ENCODE measurements around the gene DSCAML1. TPM values are rescaled to one million over a fixed set of nuclear protein-coding genes. Genes with fewer than 3 reads are reported as not detected.

Gene DSCAML1
- total RNA-seq, 6 experiments from 2014 or later = not detected

DNA sequence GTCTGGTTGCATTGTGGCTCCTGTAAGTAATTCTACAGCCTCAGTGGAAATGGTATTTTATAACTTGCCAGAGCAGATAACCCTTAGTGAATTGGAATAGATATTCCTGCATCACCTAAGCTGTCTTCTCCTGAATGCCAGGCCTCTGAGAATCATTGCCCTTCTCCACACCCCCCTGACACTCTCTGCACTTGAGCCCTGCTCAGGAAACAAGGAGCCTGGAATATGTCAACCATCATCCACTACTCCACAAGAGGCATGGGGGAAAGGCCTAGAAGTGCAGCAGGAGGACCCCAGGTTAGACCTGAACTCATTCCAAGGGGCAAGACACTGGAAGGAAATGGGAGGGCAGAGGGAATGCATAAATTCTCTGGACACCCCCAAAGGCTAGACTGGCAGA, 72.4 kb downstream of the DSCAML1 start:
- no peaks in the 10 kb centered on the region for H3K4me1 Mint-ChIP-seq (ENCODE audit: low read depth)
- peaks cover 21% of the 10 kb centered on the region for H3K27me3 Mint-ChIP-seq (ENCODE audit: insufficient read depth)
- H3K4me3 Mint-ChIP-seq = no peak overlapping the region
- TF ChIP-seq, protein P1, sequence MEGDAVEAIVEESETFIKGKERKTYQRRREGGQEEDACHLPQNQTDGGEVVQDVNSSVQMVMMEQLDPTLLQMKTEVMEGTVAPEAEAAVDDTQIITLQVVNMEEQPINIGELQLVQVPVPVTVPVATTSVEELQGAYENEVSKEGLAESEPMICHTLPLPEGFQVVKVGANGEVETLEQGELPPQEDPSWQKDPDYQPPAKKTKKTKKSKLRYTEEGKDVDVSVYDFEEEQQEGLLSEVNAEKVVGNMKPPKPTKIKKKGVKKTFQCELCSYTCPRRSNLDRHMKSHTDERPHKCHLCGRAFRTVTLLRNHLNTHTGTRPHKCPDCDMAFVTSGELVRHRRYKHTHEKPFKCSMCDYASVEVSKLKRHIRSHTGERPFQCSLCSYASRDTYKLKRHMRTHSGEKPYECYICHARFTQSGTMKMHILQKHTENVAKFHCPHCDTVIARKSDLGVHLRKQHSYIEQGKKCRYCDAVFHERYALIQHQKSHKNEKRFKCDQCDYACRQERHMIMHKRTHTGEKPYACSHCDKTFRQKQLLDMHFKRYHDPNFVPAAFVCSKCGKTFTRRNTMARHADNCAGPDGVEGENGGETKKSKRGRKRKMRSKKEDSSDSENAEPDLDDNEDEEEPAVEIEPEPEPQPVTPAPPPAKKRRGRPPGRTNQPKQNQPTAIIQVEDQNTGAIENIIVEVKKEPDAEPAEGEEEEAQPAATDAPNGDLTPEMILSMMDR (IDR thresholded peaks at IDR 0.05) = no peak
- H3K9me3 Mint-ChIP-seq = no peaks in the 10 kb centered on the region
- no peak overlapping the region for H3K27ac Mint-ChIP-seq
- DNase-seq = no peak
- no peaks in the 10 kb centered on the region for H3K36me3 Mint-ChIP-seq (ENCODE audit: low read depth)

GRCh38 chr11:117724104-117724503, 72.9 kb downstream of the DSCAML1 start:
- Mint-ChIP-seq H3K27me3 (ENCODE audit: insufficient read depth) (peaks cover 21% of the 10 kb centered on the region), H3K4me1 (ENCODE audit: low read depth) (no peaks in the 10 kb centered on the region), H3K4me3 (no peak overlapping the region), H3K9me3 (no peaks in the 10 kb centered on the region), H3K27ac (no peak overlapping the region), H3K36me3 (ENCODE audit: low read depth) (no peaks in the 10 kb centered on the region)
- no peak for DNase-seq
- TF ChIP-seq, protein P1 (IDR thresholded peaks at IDR 0.05) = no peak

DNA sequence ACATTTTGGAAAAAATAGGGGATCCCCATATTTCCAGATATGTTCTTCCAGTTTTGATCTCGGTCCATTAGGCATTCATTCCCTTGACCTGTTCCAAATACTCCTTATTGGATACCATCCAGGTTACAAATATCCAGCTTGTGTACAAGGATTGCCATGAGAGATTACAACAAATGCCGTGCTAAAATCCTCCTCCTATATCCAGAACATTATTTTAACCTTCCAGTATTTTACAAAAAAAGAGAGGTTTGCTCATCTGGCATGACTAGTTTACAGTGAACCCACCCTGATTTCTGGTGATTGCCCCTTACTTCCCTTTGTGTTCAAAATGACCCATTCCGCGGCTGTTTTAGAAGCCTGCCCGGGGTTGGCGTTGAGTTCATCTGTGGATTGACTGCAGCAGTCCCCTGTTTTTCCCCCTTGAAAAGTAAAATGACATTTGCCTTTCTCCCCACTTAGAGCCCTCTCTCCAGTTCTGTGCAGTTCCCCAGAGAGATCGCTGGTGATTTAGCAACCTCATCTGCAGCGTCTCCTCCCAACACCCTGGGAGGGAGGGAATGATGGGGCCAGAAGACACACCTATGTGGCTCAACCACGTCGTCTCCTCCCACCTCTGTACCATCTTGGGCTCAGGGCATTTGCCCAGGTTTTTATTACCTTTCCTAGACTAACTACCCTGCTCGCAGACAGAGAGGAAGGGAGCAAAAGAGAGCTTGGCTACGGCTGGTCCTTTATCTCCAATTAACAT, 73.6 kb downstream of the DSCAML1 start:
- Mint-ChIP-seq H3K27me3 (ENCODE audit: insufficient read depth) (peaks cover 25% of the 10 kb centered on the region), H3K36me3 (ENCODE audit: low read depth) (no peaks in the 10 kb centered on the region), H3K9me3 (no peaks in the 10 kb centered on the region), H3K27ac (no peak overlapping the region), H3K4me3 (no peak overlapping the region), H3K4me1 (ENCODE audit: low read depth) (no peaks in the 10 kb centered on the region)
- no peak for DNase-seq
- TF ChIP-seq, protein P1 (IDR thresholded peaks at IDR 0.05) = no peak

DNA sequence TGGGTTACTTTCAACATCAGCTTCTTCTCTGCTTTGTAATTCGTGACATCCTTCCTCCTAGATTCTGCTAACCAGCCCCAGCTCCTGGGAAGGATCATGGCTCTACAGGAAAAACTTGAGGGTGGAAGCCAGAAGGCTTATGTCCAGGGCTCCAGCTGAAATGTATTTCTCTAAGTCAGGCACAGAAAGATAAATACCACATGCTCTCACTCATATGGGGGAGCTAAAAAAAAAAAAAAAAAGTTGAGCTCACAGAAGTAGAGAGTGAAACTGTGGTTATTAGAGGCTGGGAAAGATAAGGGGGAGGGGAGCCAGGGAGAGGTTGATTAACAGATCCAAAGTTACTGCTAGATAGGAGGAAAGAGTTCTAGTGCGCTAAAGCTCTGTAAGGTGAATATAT, 74.9 kb downstream of the DSCAML1 start:
- Mint-ChIP-seq H3K4me1 (ENCODE audit: low read depth) (no peaks in the 10 kb centered on the region), H3K27ac (no peak overlapping the region), H3K27me3 (ENCODE audit: insufficient read depth) (peaks cover 31% of the 10 kb centered on the region), H3K36me3 (ENCODE audit: low read depth) (no peaks in the 10 kb centered on the region), H3K9me3 (no peaks in the 10 kb centered on the region), H3K4me3 (no peak overlapping the region)
- no peak for DNase-seq
- TF ChIP-seq, protein P1 (IDR thresholded peaks at IDR 0.05) = no peak

DNA sequence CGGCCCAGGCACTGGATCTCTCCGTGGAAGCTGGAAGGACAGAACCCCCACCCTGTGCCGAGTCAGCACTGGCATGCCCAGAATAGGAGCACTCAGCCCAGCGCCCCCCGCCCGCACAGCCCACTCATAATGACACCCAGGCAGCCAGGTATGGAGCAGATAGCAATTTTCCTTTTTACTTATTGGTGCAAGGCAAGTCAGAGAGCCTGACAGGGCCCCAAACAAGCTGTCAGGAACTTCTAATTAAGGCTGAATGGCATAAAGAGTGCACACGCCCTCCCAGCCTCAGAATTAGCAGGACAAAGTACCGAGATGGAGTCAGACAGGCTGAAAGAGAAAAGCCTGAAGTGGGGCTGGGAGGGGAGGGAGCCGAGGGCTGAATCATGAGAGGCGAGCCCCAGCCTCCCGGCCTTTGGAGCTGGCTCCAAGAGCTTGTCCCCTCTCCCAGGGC, 76.9 kb downstream of the DSCAML1 start:
- no peaks in the 10 kb centered on the region for H3K36me3 Mint-ChIP-seq (ENCODE audit: low read depth)
- H3K4me3 Mint-ChIP-seq = no peak overlapping the region
- H3K27ac Mint-ChIP-seq = no peak overlapping the region
- H3K4me1 Mint-ChIP-seq (ENCODE audit: low read depth) = no peaks in the 10 kb centered on the region
- H3K9me3 Mint-ChIP-seq = no peaks in the 10 kb centered on the region
- DNase-seq = no peak
- TF ChIP-seq, protein P1 (IDR thresholded peaks at IDR 0.05) = no peak
- H3K27me3 Mint-ChIP-seq (ENCODE audit: insufficient read depth) = peaks cover 39% of the 10 kb centered on the region
